MM.1S (cell line): Measurements from ENCODE around the gene SIK1.
"Not testable (repeated sequence)": the region's sequence is repeated elsewhere in the genome, so short reads cannot be mapped to it uniquely, and the experiment has no call there.

Experiments
- DNase-seq: peaks from one replicate; pipeline ENCODE4 v3.0.0-alpha.2; 2015
- H2AFZ ChIP-seq: fragments of 300-600 bp; sonication (generic); 2 replicates; pipeline ENCODE4 v1.6.0; 2016; ENCODE audit warnings: antibody characterized with exemption, low read length
- H3F3A ChIP-seq: fragments of 300-600 bp; sonication (generic); 2 replicates; pipeline ENCODE4 v1.6.1; 2016; ENCODE audit warnings: mild to moderate bottlenecking, antibody characterized with exemption, low read length, moderate library complexity, mixed read lengths; ENCODE audit not compliant: insufficient read depth
- H3K27ac ChIP-seq: fragments of 300-600 bp; sonication (generic); 2 replicates; pipeline ENCODE4 v1.5.1; 2016; ENCODE audit warnings: mild to moderate bottlenecking, low read length
- H3K27me3 ChIP-seq: fragments of 300-600 bp; sonication (generic); replicated peaks from 2 replicates; pipeline ENCODE4 v1.6.0; 2016; ENCODE audit warnings: low read length; ENCODE audit not compliant: insufficient read depth
- H3K36me3 ChIP-seq: fragments of 300-600 bp; sonication (generic); replicated peaks from 2 replicates; pipeline ENCODE4 v1.6.1; 2016; ENCODE audit warnings: mild to moderate bottlenecking, low read length, mixed read lengths; ENCODE audit not compliant: insufficient read depth
- H3K4me1 ChIP-seq: fragments of 300-600 bp; sonication (generic); 2 replicates; pipeline ENCODE4 v1.6.1; 2016; ENCODE audit warnings: low read length, mixed read lengths
- H3K4me2 ChIP-seq: fragments of 300-600 bp; sonication (generic); 2 replicates; pipeline ENCODE4 v1.6.0; 2016; ENCODE audit warnings: low read depth, low read length
- H3K4me3 ChIP-seq: fragments of 300-600 bp; sonication (generic); 2 replicates; pipeline ENCODE4 v1.5.1; 2016; ENCODE audit warnings: low read length, mixed read lengths
- H3K79me2 ChIP-seq: fragments of 300-600 bp; sonication (generic); 2 replicates; pipeline ENCODE4 v1.6.1; 2016; ENCODE audit warnings: mixed run types, low read length, mixed read lengths
- H3K9ac ChIP-seq: fragments of 300-600 bp; sonication (generic); 2 replicates; pipeline ENCODE4 v1.6.1; 2016; ENCODE audit warnings: low read length, mixed read lengths
- H3K9me2 ChIP-seq: fragments of 300-600 bp; sonication (generic); replicated peaks from 2 replicates; pipeline ENCODE4 v1.6.1; 2016; ENCODE audit warnings: mild to moderate bottlenecking, low read length, mixed read lengths; ENCODE audit not compliant: insufficient read depth
- H3K9me3 ChIP-seq: fragments of 300-600 bp; sonication (generic); replicated peaks from 2 replicates; pipeline ENCODE4 v1.6.1; 2016; ENCODE audit warnings: mild to moderate bottlenecking, low read length, mixed read lengths; ENCODE audit not compliant: insufficient read depth
- H4K20me1 ChIP-seq: fragments of 300-600 bp; sonication (generic); 2 replicates; pipeline ENCODE4 v1.6.1; 2016; ENCODE audit warnings: mild to moderate bottlenecking, low read length, moderate library complexity, mixed read lengths; ENCODE audit not compliant: insufficient read depth

Gene SIK1

GRCh38 chr21:43410456-43411068 lies 16.4 kb downstream of the SIK1 start:
- DNase-seq, H3K4me2 ChIP-seq, H3F3A ChIP-seq, H3K9me3 ChIP-seq, H3K9me2 ChIP-seq, H4K20me1 ChIP-seq, H3K27me3 ChIP-seq, H3K79me2 ChIP-seq, H3K4me1 ChIP-seq, H3K4me3 ChIP-seq, H3K36me3 ChIP-seq, H3K9ac ChIP-seq, H3K27ac ChIP-seq, H2AFZ ChIP-seq: not testable (repeated sequence)

GRCh38 chr21:43407139-43407538 lies 19.8 kb downstream of the SIK1 start:
- not testable (repeated sequence) for H3K4me3 ChIP-seq, H3K36me3 ChIP-seq, H3K27ac ChIP-seq, H3K9ac ChIP-seq, H3K27me3 ChIP-seq, DNase-seq, H2AFZ ChIP-seq, H4K20me1 ChIP-seq, H3K4me2 ChIP-seq, H3K9me3 ChIP-seq, H3K9me2 ChIP-seq, H3K4me1 ChIP-seq, H3F3A ChIP-seq, H3K79me2 ChIP-seq

- H3K79me2 ChIP-seq, H4K20me1 ChIP-seq, H3K4me2 ChIP-seq, H3K9ac ChIP-seq, H3K4me3 ChIP-seq, H3K27ac ChIP-seq, H3F3A ChIP-seq, H3K9me3 ChIP-seq, H2AFZ ChIP-seq, DNase-seq, H3K4me1 ChIP-seq, H3K27me3 ChIP-seq, H3K9me2 ChIP-seq, H3K36me3 ChIP-seq: not testable (repeated sequence)
These were observed 22.5 kb downstream of the SIK1 start for GRCh38 chr21:43404450-43404849.

- DNase-seq: not testable (repeated sequence)
These were observed 23.1 kb downstream of the SIK1 start for GRCh38 chr21:43403651-43404430.

GRCh38 chr21:43401125-43401524 lies 25.8 kb downstream of the SIK1 start:
- H3K27ac ChIP-seq, H2AFZ ChIP-seq, H3K4me1 ChIP-seq, DNase-seq, H3K9me3 ChIP-seq, H3K4me3 ChIP-seq, H3K79me2 ChIP-seq, H3F3A ChIP-seq, H3K9ac ChIP-seq, H3K4me2 ChIP-seq, H4K20me1 ChIP-seq, H3K9me2 ChIP-seq, H3K27me3 ChIP-seq, H3K36me3 ChIP-seq: not testable (repeated sequence)

More at GRCh38 chr21:43403651-43404430, 23.1 kb downstream of the SIK1 start:
- not testable (repeated sequence) for H3K27ac ChIP-seq, H3K36me3 ChIP-seq, H3K27me3 ChIP-seq, H3K4me3 ChIP-seq, H3K4me1 ChIP-seq, H3K79me2 ChIP-seq, H3K4me2 ChIP-seq, H3K9me3 ChIP-seq, H3K9ac ChIP-seq, H4K20me1 ChIP-seq, H2AFZ ChIP-seq, H3F3A ChIP-seq, H3K9me2 ChIP-seq

GRCh38 chr21:43399595-43400015 lies 27.3 kb downstream of the SIK1 start:
- H2AFZ ChIP-seq, H3K27ac ChIP-seq, H3K4me1 ChIP-seq, H3K9me3 ChIP-seq, H3K9me2 ChIP-seq, H3K4me3 ChIP-seq, H3K27me3 ChIP-seq, H3K79me2 ChIP-seq, H3F3A ChIP-seq, H3K9ac ChIP-seq, H3K36me3 ChIP-seq, H3K4me2 ChIP-seq, H4K20me1 ChIP-seq, DNase-seq: not testable (repeated sequence)

- not testable (repeated sequence) for H3K36me3 ChIP-seq, H3K4me3 ChIP-seq, H3K27me3 ChIP-seq, H3K4me1 ChIP-seq, H4K20me1 ChIP-seq, DNase-seq, H3K4me2 ChIP-seq, H3K79me2 ChIP-seq, H3K9ac ChIP-seq, H3K9me3 ChIP-seq, H3K27ac ChIP-seq, H3K9me2 ChIP-seq, H3F3A ChIP-seq, H2AFZ ChIP-seq
These were observed 27.8 kb downstream of the SIK1 start for GRCh38 chr21:43399136-43399535.

- H3K4me3 ChIP-seq, H2AFZ ChIP-seq, H4K20me1 ChIP-seq, H3K36me3 ChIP-seq, H3K9ac ChIP-seq, H3K79me2 ChIP-seq, H3K9me3 ChIP-seq, H3K4me1 ChIP-seq, H3K27me3 ChIP-seq, H3K4me2 ChIP-seq, H3K9me2 ChIP-seq, H3F3A ChIP-seq, DNase-seq, H3K27ac ChIP-seq: not testable (repeated sequence)
These were observed 28.4 kb downstream of the SIK1 start for GRCh38 chr21:43398533-43398932.
